Measurements from ENCODE around the gene RBM19. TPM values are rescaled to one million over a fixed set of nuclear protein-coding genes. Genes with fewer than 3 reads are reported as not detected.

Gene RBM19
- total and polyA plus RNA-seq, 2 of the 4 experiments (the other 2 are of a cell fraction): 18.7 to 19.2 TPM

DNA sequence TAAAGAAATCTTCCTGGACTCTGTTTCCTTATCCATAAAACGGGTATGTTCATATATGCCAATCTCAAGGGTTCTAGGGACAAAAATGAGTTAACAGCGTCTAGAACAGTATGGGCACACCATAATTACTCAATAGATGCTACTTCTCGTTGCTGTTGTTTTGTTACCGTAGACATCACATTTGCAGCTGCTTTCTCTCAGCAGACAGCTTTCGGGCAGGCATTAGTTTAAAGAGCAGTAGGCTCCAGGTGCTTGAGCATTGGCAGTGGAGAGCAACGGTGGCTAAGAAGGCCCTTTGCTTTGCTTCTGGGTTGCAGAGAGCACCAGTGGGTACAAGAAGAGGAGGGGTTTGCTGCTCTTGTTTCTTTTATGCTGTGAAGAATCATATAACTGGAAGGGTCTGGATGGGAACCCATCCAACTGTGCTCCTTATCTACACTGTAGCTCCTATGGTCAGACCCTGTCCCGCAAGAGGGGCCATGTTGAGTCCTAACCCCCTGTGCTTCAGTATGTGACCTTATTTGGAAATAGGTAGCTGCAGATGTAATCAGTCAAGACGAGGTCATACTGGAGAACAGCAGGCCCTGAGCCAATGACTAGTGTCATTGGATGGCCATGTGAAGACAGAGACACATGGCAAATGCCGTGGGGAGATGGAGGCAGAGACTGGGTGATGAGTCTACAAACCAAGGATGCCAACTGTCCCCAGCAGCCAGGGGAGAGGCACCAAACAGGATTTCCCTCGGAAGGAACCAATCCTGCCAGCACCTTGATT lies 120.0 kb downstream of the RBM19 start:
- H3K79me1 ChIP-seq (ENCODE audit: low read depth in 1 of 2, low read length in 2 of 2): no peaks in the 10 kb centered on the region
- DNase-seq (peak; percentile 31), ATAC-seq (ENCODE audit: low read depth) (no peak; the same call in 1 of the 2 replicates)
- H3K9me1 ChIP-seq (ENCODE audit: insufficient read depth, low read length): peaks cover 5% of the 10 kb centered on the region; the same call in 1 of the 2 replicates
- H3K36me3 ChIP-seq (ENCODE audit: control insufficient read depth, insufficient read depth, low read length): peaks cover 6% of the 10 kb centered on the region
- H2AK5ac ChIP-seq (ENCODE audit: low read depth, low read length): no peak overlapping the region
- H4K20me1 ChIP-seq (ENCODE audit: insufficient read depth, low read length): no peaks in the 10 kb centered on the region
- H2AK9ac ChIP-seq (replicated peaks; ENCODE audit: low read depth, low read length, poor library complexity): no peak overlapping the region
- H3K23ac ChIP-seq (ENCODE audit: low read depth, low read length): no peak overlapping the region
- intact Hi-C loops (cut with micrococcal nuclease) (no loop called here), dilution Hi-C loops (cut with HindIII; ENCODE audit: low sequenced_read_pairs, unreplicated experiment) (no loop called here), in situ Hi-C loops (cut with MboI; ENCODE audit: low sequenced_read_pairs) (no loop called here)
- BruUV-seq (replicated peaks): no TSS peak
- CTCF ChIA-PET: no interaction called here
- H3K27me3 ChIP-seq (ENCODE audit: control insufficient read depth, insufficient read depth, low read length): no peaks in the 10 kb centered on the region
- no peak overlapping the region for H3K9ac ChIP-seq (ENCODE audit: low read depth, low read length)
- 23% methylated on average over 2 of the region's 10 CpGs; no CpG with 5 or more reads in 1 of the 2 experiments for WGBS, 2 experiments (ENCODE audit: extremely low coverage in 2 of 2, insufficient read length in 1 of 2)
- H2AFZ ChIP-seq (replicated peaks; ENCODE audit: low read length, poor library complexity): no peak overlapping the region
- H3K56ac ChIP-seq (ENCODE audit: extremely low read depth, insufficient read depth, low read length): no peak overlapping the region
- TF ChIP-seq, protein P1, sequence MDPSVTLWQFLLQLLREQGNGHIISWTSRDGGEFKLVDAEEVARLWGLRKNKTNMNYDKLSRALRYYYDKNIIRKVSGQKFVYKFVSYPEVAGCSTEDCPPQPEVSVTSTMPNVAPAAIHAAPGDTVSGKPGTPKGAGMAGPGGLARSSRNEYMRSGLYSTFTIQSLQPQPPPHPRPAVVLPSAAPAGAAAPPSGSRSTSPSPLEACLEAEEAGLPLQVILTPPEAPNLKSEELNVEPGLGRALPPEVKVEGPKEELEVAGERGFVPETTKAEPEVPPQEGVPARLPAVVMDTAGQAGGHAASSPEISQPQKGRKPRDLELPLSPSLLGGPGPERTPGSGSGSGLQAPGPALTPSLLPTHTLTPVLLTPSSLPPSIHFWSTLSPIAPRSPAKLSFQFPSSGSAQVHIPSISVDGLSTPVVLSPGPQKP (IDR thresholded peaks at IDR 0.05; ENCODE audit: borderline replicate concordance, low read depth, low read length): no peak
- TF ChIP-seq CHD1 (IDR thresholded peaks at IDR 0.05; ENCODE audit: low read depth, low read length) (no peak), BHLHE40 (IDR thresholded peaks at IDR 0.05; ENCODE audit: low read depth, low read length) (no peak), POLR2A (IDR thresholded peaks at IDR 0.05; ENCODE audit: low read depth, low read length) (no peak), RFX5 (IDR thresholded peaks at IDR 0.05; ENCODE audit: low read depth, low read length) (no peak), SMC3 (IDR thresholded peaks at IDR 0.05; ENCODE audit: low read depth, low read length) (no peak), MAZ (IDR thresholded peaks at IDR 0.05; ENCODE audit: borderline replicate concordance, low read depth, low read length) (no peak), CEBPB (IDR thresholded peaks at IDR 0.05; ENCODE audit: low read depth, low read length) (no peak), MXI1 (IDR thresholded peaks at IDR 0.05; ENCODE audit: borderline replicate concordance, low read depth, low read length) (no peak), MAFK (IDR thresholded peaks at IDR 0.05; ENCODE audit: low read depth, low read length) (no peak), NFE2L2 (IDR thresholded peaks at IDR 0.05; ENCODE audit: low read depth, low read length) (no peak)
- TF ChIP-seq, protein P2, sequence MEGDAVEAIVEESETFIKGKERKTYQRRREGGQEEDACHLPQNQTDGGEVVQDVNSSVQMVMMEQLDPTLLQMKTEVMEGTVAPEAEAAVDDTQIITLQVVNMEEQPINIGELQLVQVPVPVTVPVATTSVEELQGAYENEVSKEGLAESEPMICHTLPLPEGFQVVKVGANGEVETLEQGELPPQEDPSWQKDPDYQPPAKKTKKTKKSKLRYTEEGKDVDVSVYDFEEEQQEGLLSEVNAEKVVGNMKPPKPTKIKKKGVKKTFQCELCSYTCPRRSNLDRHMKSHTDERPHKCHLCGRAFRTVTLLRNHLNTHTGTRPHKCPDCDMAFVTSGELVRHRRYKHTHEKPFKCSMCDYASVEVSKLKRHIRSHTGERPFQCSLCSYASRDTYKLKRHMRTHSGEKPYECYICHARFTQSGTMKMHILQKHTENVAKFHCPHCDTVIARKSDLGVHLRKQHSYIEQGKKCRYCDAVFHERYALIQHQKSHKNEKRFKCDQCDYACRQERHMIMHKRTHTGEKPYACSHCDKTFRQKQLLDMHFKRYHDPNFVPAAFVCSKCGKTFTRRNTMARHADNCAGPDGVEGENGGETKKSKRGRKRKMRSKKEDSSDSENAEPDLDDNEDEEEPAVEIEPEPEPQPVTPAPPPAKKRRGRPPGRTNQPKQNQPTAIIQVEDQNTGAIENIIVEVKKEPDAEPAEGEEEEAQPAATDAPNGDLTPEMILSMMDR (conservative IDR thresholded peaks at IDR 0.05; ENCODE audit: low read depth, low read length): no peak
- TF ChIP-seq, protein P3, sequence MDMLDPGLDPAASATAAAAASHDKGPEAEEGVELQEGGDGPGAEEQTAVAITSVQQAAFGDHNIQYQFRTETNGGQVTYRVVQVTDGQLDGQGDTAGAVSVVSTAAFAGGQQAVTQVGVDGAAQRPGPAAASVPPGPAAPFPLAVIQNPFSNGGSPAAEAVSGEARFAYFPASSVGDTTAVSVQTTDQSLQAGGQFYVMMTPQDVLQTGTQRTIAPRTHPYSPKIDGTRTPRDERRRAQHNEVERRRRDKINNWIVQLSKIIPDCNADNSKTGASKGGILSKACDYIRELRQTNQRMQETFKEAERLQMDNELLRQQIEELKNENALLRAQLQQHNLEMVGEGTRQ (IDR thresholded peaks at IDR 0.05; ENCODE audit: low read depth, low read length): no peak; the same call in 1 of the 2 replicates
- H2BK5ac ChIP-seq (ENCODE audit: low read depth, low read length, poor library complexity, severe bottlenecking): no peak overlapping the region
- no peaks in the 10 kb centered on the region for H3K9me3 ChIP-seq (ENCODE audit: control insufficient read depth, insufficient read depth, low read length)
- peak overlapping the region; percentile 3; the same call in 1 of the 2 replicates for H3K14ac ChIP-seq (replicated peaks; ENCODE audit: low read depth, low read length)
- H3K4me1 ChIP-seq (ENCODE audit: control insufficient read depth, insufficient read depth, low read length): peaks cover 7% of the 10 kb centered on the region; the same call in 1 of the 2 replicates
- H3K4me2 ChIP-seq (ENCODE audit: low read depth, low read length): no peak overlapping the region
- no peak overlapping the region for H4K5ac ChIP-seq (ENCODE audit: low read depth, low read length)
- H3K18ac ChIP-seq (ENCODE audit: low read depth, low read length): no peak overlapping the region
- no peak overlapping the region for H2BK15ac ChIP-seq (ENCODE audit: low read depth, low read length)
- no peak overlapping the region for H4K8ac ChIP-seq (ENCODE audit: low read depth in 2 of 2, low read length in 2 of 2)
- POLR2A ChIA-PET (ENCODE audit: unreplicated experiment): no interaction called here
- H4K91ac ChIP-seq (ENCODE audit: insufficient read depth, low read depth, low read length): no peak overlapping the region
- H2BK120ac ChIP-seq (ENCODE audit: low read depth, low read length): no peak overlapping the region
- H3K4me3 ChIP-seq (ENCODE audit: insufficient read depth, low read depth, low read length): no peak overlapping the region
- H2BK20ac ChIP-seq (ENCODE audit: low read depth, low read length): no peak overlapping the region
- no peak overlapping the region for H3K4ac ChIP-seq (ENCODE audit: low read depth, low read length)
- H3K27ac ChIP-seq (ENCODE audit: insufficient read depth, low read length): no peak overlapping the region
